Mucosa of stomach (tissue), 1 donor: ENCODE measurements around the gene KCND2.

Experiments used
- H3K27me3 ChIP-seq: one replicate; pipeline ENCODE4 v1.7.0; 2013; ENCODE audit warnings: mild to moderate bottlenecking, low read length; ENCODE audit not compliant: control insufficient read depth, insufficient read depth
- H3K36me3 ChIP-seq: one replicate; pipeline ENCODE4 v1.7.0; 2013; ENCODE audit warnings: low read length; ENCODE audit not compliant: control insufficient read depth, insufficient read depth
- H3K4me1 ChIP-seq: one replicate; pipeline ENCODE4 v1.7.0; 2013; ENCODE audit warnings: mild to moderate bottlenecking, low read length; ENCODE audit not compliant: control insufficient read depth, insufficient read depth
- H3K4me3 ChIP-seq: one replicate; pipeline ENCODE4 v1.7.0; 2013; ENCODE audit warnings: low read length
- H3K9ac ChIP-seq: one replicate; pipeline ENCODE4 v1.7.0; 2013; ENCODE audit warnings: mild to moderate bottlenecking, low read length, moderate library complexity
- H3K9me3 ChIP-seq: one replicate; pipeline ENCODE4 v1.7.0; 2013; ENCODE audit warnings: mild to moderate bottlenecking, low read length, moderate library complexity; ENCODE audit not compliant: control insufficient read depth
- donor health status: Pancreatic carcinoma.

Gene KCND2

GRCh38 chr7:120785095-120785494 lies 512.1 kb downstream of the KCND2 start:
- Histone ChIP-seq H3K4me3 (no peak overlapping the region), H3K9me3 (no peaks in the 10 kb centered on the region)

GRCh38 chr7:120792091-120792860 lies 519.3 kb downstream of the KCND2 start:
- Histone ChIP-seq H3K9ac (no peak overlapping the region), H3K36me3 (no peaks in the 10 kb centered on the region), H3K27me3 (no peaks in the 10 kb centered on the region), H3K9me3 (no peaks in the 10 kb centered on the region), H3K4me3 (no peak overlapping the region), H3K4me1 (no peaks in the 10 kb centered on the region)

More at GRCh38 chr7:120785095-120785494, 512.1 kb downstream of the KCND2 start:
- Histone ChIP-seq H3K36me3 (no peaks in the 10 kb centered on the region), H3K4me1 (no peaks in the 10 kb centered on the region), H3K27me3 (no peaks in the 10 kb centered on the region), H3K9ac (no peak overlapping the region)

- Histone ChIP-seq H3K36me3 (no peaks in the 10 kb centered on the region), H3K4me1 (no peaks in the 10 kb centered on the region), H3K27me3 (no peaks in the 10 kb centered on the region), H3K9me3 (no peaks in the 10 kb centered on the region), H3K4me3 (no peak overlapping the region), H3K9ac (no peak overlapping the region)
These were observed 519.8 kb downstream of the KCND2 start for GRCh38 chr7:120792861-120793130.

GRCh38 chr7:120793213-120793936 lies 520.4 kb downstream of the KCND2 start:
- Histone ChIP-seq H3K9me3 (no peaks in the 10 kb centered on the region), H3K36me3 (no peaks in the 10 kb centered on the region), H3K27me3 (no peaks in the 10 kb centered on the region), H3K9ac (no peak overlapping the region), H3K4me1 (no peaks in the 10 kb centered on the region), H3K4me3 (no peak overlapping the region)

GRCh38 chr7:120794106-120794729 lies 521.2 kb downstream of the KCND2 start:
- Histone ChIP-seq H3K4me1 (no peaks in the 10 kb centered on the region), H3K27me3 (no peaks in the 10 kb centered on the region), H3K4me3 (no peak overlapping the region), H3K9me3 (no peaks in the 10 kb centered on the region), H3K9ac (no peak overlapping the region), H3K36me3 (no peaks in the 10 kb centered on the region)

GRCh38 chr7:120797026-120797645 lies 524.2 kb downstream of the KCND2 start:
- no peaks in the 10 kb centered on the region for H3K9me3 ChIP-seq
- H3K27me3 ChIP-seq: no peaks in the 10 kb centered on the region
- no peaks in the 10 kb centered on the region for H3K36me3 ChIP-seq
- H3K4me1 ChIP-seq: no peaks in the 10 kb centered on the region
- no peak overlapping the region for H3K4me3 ChIP-seq
- H3K9ac ChIP-seq: no peak overlapping the region

GRCh38 chr7:120799147-120799546 lies 526.2 kb downstream of the KCND2 start:
- Histone ChIP-seq H3K9me3 (no peaks in the 10 kb centered on the region), H3K27me3 (no peaks in the 10 kb centered on the region), H3K36me3 (no peaks in the 10 kb centered on the region), H3K9ac (no peak overlapping the region), H3K4me3 (no peak overlapping the region), H3K4me1 (no peaks in the 10 kb centered on the region)
